ENCODE results near the gene TMEM234.

TMEM234 gene

DNA sequence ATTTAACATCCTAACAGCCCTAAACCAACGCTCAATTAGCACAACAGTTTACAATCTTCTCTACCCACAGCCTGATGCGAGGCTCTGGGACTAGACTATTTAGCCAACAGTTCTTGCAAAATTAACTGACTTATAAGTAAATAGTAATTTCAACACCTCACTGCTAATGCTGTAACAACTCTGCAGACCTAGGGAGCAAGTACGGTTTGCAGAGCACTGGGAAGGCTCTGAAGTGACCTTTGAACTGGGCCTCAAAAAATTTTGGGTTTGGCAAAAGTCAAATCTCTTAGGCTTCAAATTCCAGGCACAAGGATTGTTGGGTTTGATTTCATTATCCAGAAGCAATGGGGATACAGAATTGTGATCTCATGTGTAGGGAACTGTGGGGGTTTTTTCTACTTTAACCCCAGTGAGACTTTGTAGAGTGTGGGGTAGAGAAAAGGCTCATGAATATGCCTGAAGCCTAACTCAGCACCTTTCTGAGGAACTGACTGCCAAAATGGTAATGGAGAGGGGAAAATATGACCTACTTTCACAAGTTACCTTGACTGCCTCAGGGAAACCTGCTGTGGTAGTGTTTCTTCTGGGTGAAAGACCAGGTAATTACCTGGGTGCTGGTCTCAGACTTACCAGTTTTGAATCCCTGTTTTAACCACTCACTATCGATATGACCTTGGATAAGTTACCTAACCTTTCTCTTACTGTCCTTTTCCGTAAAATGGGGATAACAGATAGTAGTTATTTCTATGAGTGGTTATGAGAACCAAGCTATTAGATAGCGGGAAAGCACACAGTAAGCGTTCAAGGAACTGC is 43.6 kb downstream of the TMEM234 start:
- DNase-seq (ENCODE audit: low read depth in 2 of 2), result no peak

DNA sequence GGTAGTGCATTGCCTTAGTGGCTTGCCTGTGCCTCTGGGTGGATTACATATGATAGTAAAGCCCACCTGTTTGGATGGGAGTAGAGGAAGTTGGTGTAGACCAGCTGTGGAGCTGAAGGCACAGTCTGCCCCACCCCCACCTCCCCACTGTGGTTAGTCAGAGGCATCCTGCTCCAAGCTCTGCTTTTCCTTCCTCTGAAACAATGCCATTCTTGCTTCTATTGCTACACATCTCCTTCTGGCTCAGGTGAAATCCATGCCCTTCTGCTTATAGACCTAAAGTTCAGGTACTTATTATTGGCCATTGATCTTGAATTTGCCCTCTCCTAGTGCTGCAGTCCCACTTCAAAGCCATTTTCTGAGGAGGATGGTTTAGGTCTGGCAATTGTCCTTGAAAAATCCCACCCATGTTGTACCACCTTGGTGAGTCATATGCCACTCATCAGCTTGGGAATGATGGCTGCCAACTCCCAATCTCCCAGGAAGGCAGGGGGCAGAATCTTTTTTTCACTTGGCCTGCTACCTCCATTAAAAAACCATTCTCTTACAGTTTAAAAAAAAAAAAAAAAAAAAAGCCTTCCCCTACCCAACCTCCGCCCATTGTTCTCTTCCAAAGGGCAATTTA is 49.4 kb downstream of the TMEM234 start:
- DNase-seq (ENCODE audit: low read depth in 2 of 2), result no peak

DNA sequence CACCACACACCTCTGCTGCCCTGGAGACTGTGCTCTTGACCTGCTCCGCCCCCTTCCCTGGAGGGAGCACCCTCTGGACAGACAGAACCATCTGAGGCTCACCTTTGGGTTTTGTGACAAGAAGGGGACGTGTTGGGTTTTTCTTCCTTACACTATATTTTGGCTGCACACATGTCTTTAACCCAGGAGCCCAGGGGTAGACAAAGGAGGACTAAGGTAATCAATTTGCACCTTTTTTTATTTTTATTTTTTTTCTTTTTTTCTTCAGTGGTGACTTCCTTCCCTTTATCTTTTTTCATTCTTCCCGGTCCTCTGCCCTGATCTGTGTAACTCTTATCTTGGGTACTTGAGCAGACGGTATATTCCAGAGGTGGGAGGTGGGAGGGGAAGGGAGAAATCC is 51.2 kb downstream of the TMEM234 start:
- DNase-seq (ENCODE audit: low read depth in 2 of 2), result no peak

All from fibroblast of skin of left biceps (primary cell).